Smooth muscle cell (in vitro differentiated cells): Measurements from ENCODE around the gene DCAKD. TPM values are rescaled to one million over a fixed set of nuclear protein-coding genes. Genes with fewer than 3 reads are reported as not detected.

Source experiments
- DNase-seq: peaks from one replicate; lab custom pipeline; 2025; ENCODE audit not compliant: unreplicated experiment; lab: John Stamatoyannopoulos, UW
- H2AFZ ChIP-seq: fragments of 200-600 bp; sonication (generic); 2 replicates; pipeline ENCODE4 v1.6.0; 2016; ENCODE audit warnings: antibody characterized with exemption, low read depth, mild to moderate bottlenecking
- H3F3A ChIP-seq: fragments of 200-600 bp; sonication (generic); 2 replicates; pipeline ENCODE4 v1.6.0; 2017; ENCODE audit warnings: antibody characterized with exemption, low read depth
- H3K27ac ChIP-seq: fragments of 200-600 bp; sonication (generic); 2 replicates; pipeline ENCODE4 v1.5.1; 2016; ENCODE audit warnings: low read depth, mild to moderate bottlenecking
- H3K27me3 ChIP-seq: fragments of 200-600 bp; sonication (generic); 2 replicates; pipeline ENCODE4 v1.6.1; 2016; ENCODE audit warnings: low read depth, mild to moderate bottlenecking
- H3K36me3 ChIP-seq: fragments of 200-600 bp; sonication (generic); 2 replicates; pipeline ENCODE4 v1.5.1; 2016; ENCODE audit warnings: low read depth
- H3K4me1 ChIP-seq: fragments of 200-600 bp; sonication (generic); 2 replicates; pipeline ENCODE4 v1.5.1; 2016; ENCODE audit warnings: low read depth
- H3K4me2 ChIP-seq: fragments of 200-600 bp; sonication (generic); 2 replicates; pipeline ENCODE4 v1.6.0; 2016; ENCODE audit warnings: mild to moderate bottlenecking
- H3K4me3 ChIP-seq: fragments of 200-600 bp; sonication (generic); 2 replicates; pipeline ENCODE4 v1.5.1; 2016; ENCODE audit warnings: mild to moderate bottlenecking
- H3K79me2 ChIP-seq: fragments of 200-600 bp; sonication (generic); 2 replicates; pipeline ENCODE4 v1.6.0; 2016; ENCODE audit warnings: low read depth, mild to moderate bottlenecking
- H3K9ac ChIP-seq: fragments of 200-600 bp; sonication (generic); 2 replicates; pipeline ENCODE4 v1.6.0; 2016; ENCODE audit warnings: low read depth
- H3K9me3 ChIP-seq: fragments of 200-600 bp; sonication (generic); replicated peaks from 2 replicates; pipeline ENCODE4 v1.5.1; 2016; ENCODE audit warnings: low read depth
- H4K20me1 ChIP-seq: fragments of 200-600 bp; sonication (generic); 2 replicates; pipeline ENCODE4 v1.6.0; 2016; ENCODE audit warnings: low read depth
- WGBS: methylation state at CpG from one replicate; pipeline ENCODE4 v1.1.7; 2016; ENCODE audit warnings: low lambda C conversion rate; 5-methylcytosine and 5-hydroxymethylcytosine counted together
- polyA plus RNA-seq: library from polyadenylated mRNA; unstranded; fragments of >200 nt; fragmentation: Nextera tagmentation; extraction: Ambion mirVana; gene quantifications from 2 replicates; pipeline ENCODE4 v1.2.1, GENCODE V29; 2016
- total RNA-seq: library from RNA; depleted of rRNA; stranded (reverse); fragments of >200 nt; gene quantifications from 2 replicates; pipeline ENCODE4 v1.2.3, GENCODE V29; 2014
- TF ChIP-seq, protein P1 (sequence below): fragments of 200-600 bp; sonication (generic); IDR thresholded peaks from 2 replicates; pipeline ENCODE4 v1.5.1; 2017; ENCODE audit warnings: borderline replicate concordance, mild to moderate bottlenecking, antibody characterized with exemption; ENCODE audit not compliant: insufficient read depth, poor library complexity, severe bottlenecking

DCAKD gene
- total and polyA plus RNA-seq, 2 experiments from 2014 or later = 25.7 to 42.3 TPM

DNA sequence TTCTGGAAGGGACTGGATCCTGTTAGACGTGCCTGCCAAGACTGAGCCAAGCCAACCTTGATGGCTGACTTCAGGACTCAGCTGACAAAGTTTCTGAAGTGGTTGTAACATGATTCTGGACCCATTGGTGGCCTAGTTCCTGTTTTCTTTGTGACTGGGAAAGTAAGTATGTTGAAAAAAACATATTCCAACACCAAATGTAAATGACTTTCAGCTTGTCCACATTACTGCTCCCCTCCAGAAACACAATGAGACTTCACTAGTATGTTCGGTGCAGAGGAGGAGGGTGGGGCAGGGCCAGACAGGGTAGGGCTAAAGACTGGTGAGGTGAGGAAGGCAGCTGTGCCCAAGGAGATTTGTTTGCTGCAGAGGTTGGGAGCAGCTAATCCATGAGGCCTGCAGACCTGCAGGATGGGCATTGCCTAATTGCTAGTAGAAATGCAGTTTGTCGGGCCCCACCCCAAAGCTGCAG lies 36.1 kb upstream of the DCAKD start:
- peaks cover 20% of the 10 kb centered on the region for H3K36me3 ChIP-seq

DNA sequence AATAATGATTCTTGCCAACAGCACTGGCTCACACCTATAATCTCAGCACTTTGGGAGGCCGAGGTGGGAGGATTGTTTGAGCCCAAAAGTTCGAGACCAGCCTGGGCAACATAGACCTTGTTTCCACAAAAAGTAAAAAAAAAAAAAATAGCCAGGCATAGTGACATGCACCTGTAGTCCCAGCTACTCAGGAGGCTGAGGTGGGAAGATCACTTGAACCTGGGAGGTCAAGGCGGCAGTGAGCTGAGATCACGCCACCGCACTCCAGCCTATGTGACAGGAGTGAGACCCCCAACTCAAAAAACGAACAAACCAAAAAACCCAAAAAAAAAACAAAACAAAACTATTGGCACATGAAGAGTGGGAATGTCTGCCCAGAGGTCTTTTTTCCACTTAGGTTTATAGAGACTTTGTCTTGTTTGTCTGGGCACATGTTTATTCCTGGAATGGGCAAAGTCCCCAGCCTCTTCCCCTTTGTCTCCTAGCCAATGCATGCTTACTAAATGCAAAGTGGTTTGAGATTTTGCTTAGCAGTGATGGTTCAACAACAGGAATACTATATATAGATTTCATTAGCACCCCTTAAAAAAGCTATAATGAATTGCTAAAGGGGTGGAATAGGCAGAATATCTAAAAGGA lies 35.6 kb upstream of the DCAKD start:
- Histone ChIP-seq H3K9me3 (no peaks in the 10 kb centered on the region), H4K20me1 (peaks cover 6% of the 10 kb centered on the region), H2AFZ (no peak overlapping the region), H3F3A (peaks cover 10% of the 10 kb centered on the region), H3K27ac (no peak overlapping the region), H3K27me3 (no peaks in the 10 kb centered on the region), H3K36me3 (peaks cover 26% of the 10 kb centered on the region), H3K79me2 (peaks cover 6% of the 10 kb centered on the region), H3K4me2 (no peak overlapping the region), H3K4me3 (no peak overlapping the region), H3K9ac (no peak overlapping the region), H3K4me1 (no peaks in the 10 kb centered on the region)
- no peak for DNase-seq
- TF ChIP-seq, protein P1, sequence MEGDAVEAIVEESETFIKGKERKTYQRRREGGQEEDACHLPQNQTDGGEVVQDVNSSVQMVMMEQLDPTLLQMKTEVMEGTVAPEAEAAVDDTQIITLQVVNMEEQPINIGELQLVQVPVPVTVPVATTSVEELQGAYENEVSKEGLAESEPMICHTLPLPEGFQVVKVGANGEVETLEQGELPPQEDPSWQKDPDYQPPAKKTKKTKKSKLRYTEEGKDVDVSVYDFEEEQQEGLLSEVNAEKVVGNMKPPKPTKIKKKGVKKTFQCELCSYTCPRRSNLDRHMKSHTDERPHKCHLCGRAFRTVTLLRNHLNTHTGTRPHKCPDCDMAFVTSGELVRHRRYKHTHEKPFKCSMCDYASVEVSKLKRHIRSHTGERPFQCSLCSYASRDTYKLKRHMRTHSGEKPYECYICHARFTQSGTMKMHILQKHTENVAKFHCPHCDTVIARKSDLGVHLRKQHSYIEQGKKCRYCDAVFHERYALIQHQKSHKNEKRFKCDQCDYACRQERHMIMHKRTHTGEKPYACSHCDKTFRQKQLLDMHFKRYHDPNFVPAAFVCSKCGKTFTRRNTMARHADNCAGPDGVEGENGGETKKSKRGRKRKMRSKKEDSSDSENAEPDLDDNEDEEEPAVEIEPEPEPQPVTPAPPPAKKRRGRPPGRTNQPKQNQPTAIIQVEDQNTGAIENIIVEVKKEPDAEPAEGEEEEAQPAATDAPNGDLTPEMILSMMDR = no peak
- WGBS = 98% methylated on average over 6 of the region's 6 CpGs

More for the DNA sequence above, 36.1 kb upstream of the DCAKD start:
- Histone ChIP-seq H3K4me1 (no peaks in the 10 kb centered on the region), H4K20me1 (peaks cover under 1% of the 10 kb centered on the region), H3K27ac (no peak overlapping the region), H2AFZ (no peak overlapping the region), H3K27me3 (no peaks in the 10 kb centered on the region), H3K4me3 (no peak overlapping the region), H3K79me2 (peaks cover 6% of the 10 kb centered on the region), H3K4me2 (no peak overlapping the region), H3F3A (peaks cover 15% of the 10 kb centered on the region), H3K9ac (no peak overlapping the region), H3K9me3 (no peaks in the 10 kb centered on the region)
- WGBS = 92% methylated on average over 3 of the region's 3 CpGs
- TF ChIP-seq, protein P1 = no peak
- no peak for DNase-seq

DNA sequence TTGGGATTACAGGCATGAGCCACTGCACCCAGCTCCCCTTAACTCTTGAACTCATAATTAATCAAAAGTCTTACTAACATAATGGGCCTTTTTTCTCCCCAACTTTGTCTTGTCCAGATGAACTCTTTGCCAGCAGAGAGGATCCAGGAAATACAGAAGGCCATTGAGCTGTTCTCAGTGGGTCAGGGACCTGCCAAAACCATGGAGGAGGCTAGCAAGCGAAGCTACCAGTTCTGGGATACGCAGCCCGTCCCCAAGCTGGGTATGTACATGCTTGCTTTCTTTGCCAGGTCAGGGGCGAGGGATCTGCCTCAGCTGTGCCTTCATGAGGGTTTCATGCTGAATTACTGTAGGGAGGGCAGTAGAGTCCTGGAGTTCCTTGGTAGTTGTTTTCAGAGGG lies 35.0 kb upstream of the DCAKD start:
- H2AFZ ChIP-seq = no peak overlapping the region
- peaks cover 4% of the 10 kb centered on the region for H3F3A ChIP-seq
- no peak overlapping the region for H3K4me3 ChIP-seq
- no peak overlapping the region for H3K9ac ChIP-seq
- H3K36me3 ChIP-seq = peaks cover 31% of the 10 kb centered on the region
- no peaks in the 10 kb centered on the region for H3K9me3 ChIP-seq
- WGBS = 94% methylated on average over 4 of the region's 4 CpGs
- H3K27ac ChIP-seq = no peak overlapping the region
- no peaks in the 10 kb centered on the region for H3K27me3 ChIP-seq
- DNase-seq = no peak
- H3K4me2 ChIP-seq = no peak overlapping the region
- H4K20me1 ChIP-seq = peaks cover 10% of the 10 kb centered on the region
- TF ChIP-seq, protein P1 = no peak
- no peaks in the 10 kb centered on the region for H3K4me1 ChIP-seq
- peaks cover 9% of the 10 kb centered on the region for H3K79me2 ChIP-seq
